H1 (cell line): Measurements from ENCODE around the gene NRXN3. TPM values are rescaled to one million over a fixed set of nuclear protein-coding genes. Genes with fewer than 3 reads are reported as not detected.

Experiments used
- CTCF ChIA-PET: fragments of 300-600 bp; sonication (Branson Sonifier 250); formaldehyde crosslinking; loops from one replicate; lab custom pipeline; 2021; ENCODE audit not compliant: partially characterized antibody; lab: Charles Lee
- POLR2A ChIA-PET: fragments of 300-600 bp; sonication (Branson Sonifier 250); formaldehyde crosslinking; loops from one replicate; lab custom pipeline; 2021; ENCODE audit warnings: inconsistent platforms; ENCODE audit not compliant: partially characterized antibody; lab: Charles Lee
- DNase-seq, 2 experiments: peaks; one replicate each; pipeline versions ENCODE4 v3.0.0 to v3.0.0-alpha.2; 2010 to 2022; ENCODE audit warnings: low spot score in 2 of 2, low read depth in 1 of 2, mixed read lengths in 1 of 2
- FAIRE-seq: peaks from 2 replicates; lab custom pipeline; 2011; peaks lifted over from hg19 to GRCh38; lab: Jason Lieb, UNC
- H2AFZ ChIP-seq: 2 replicates; pipeline ENCODE4 v1.8.1; 2012; ENCODE audit warnings: low read length, inconsistent platforms
- H2AK5ac ChIP-seq: 2 replicates; pipeline ENCODE4 v1.6.1; 2013; ENCODE audit warnings: low read depth, low read length
- H2BK120ac ChIP-seq: replicated peaks from 2 replicates; pipeline ENCODE3; 2013; ENCODE audit warnings: low read depth, low read length, inconsistent platforms
- H2BK12ac ChIP-seq: 2 replicates; pipeline ENCODE4 v1.6.1; 2013; ENCODE audit warnings: low read depth, low read length
- H2BK15ac ChIP-seq: 2 replicates; pipeline ENCODE4 v1.6.1; 2013; ENCODE audit warnings: low read length
- H2BK20ac ChIP-seq: 2 replicates; pipeline ENCODE4 v1.6.1; 2013; ENCODE audit warnings: low read length
- H2BK5ac ChIP-seq: 2 replicates; pipeline ENCODE4 v1.6.1; 2013; ENCODE audit warnings: low read depth, low read length
- H3K14ac ChIP-seq: 2 replicates; pipeline ENCODE4 v1.6.1; 2013; ENCODE audit warnings: inconsistent platforms; ENCODE audit not compliant: insufficient read length
- H3K18ac ChIP-seq: 2 replicates; pipeline ENCODE4 v1.6.1; 2013; ENCODE audit warnings: low read length; ENCODE audit errors: extremely low read depth
- H3K23ac ChIP-seq: 2 replicates; pipeline ENCODE4 v1.6.1; 2013; ENCODE audit warnings: inconsistent platforms; ENCODE audit not compliant: insufficient read length
- H3K23me2 ChIP-seq: 2 replicates; pipeline ENCODE4 v1.6.1; 2013; ENCODE audit warnings: low read depth, low read length
- H3K27ac ChIP-seq: 2 replicates; pipeline ENCODE4 v1.6.1; 2011; ENCODE audit warnings: low read depth, low read length, inconsistent platforms
- H3K27me3 ChIP-seq, 4 experiments: replicated peaks in 1 of 4; 1 replicate in 1 of 4; 2 replicates in 3 of 4; pipeline versions ENCODE4 v1.6.1 to v1.8.1; 2011 to 2013; ENCODE audit warnings: low read length in 3 of 4, mild to moderate bottlenecking in 3 of 4, inconsistent platforms in 2 of 4, mixed read lengths in 2 of 4, moderate library complexity in 1 of 4; ENCODE audit not compliant: control insufficient read depth in 3 of 4, insufficient read depth in 3 of 4; ENCODE audit errors: extremely low read depth in 1 of 4
- H3K36me3 ChIP-seq, 4 experiments: 2 replicates each; pipeline versions ENCODE4 v1.6.1 to v1.8.1; 2011 to 2013; ENCODE audit warnings: mild to moderate bottlenecking in 4 of 4, low read length in 3 of 4, moderate library complexity in 2 of 4, control low read depth in 1 of 4, inconsistent platforms in 1 of 4; ENCODE audit not compliant: insufficient read depth in 4 of 4, control insufficient read depth in 2 of 4
- H3K4ac ChIP-seq: replicated peaks from 2 replicates; pipeline ENCODE3; 2013; ENCODE audit warnings: low read length, low read depth, mixed read lengths, inconsistent platforms; ENCODE audit not compliant: insufficient read length
- H3K4me1 ChIP-seq, 4 experiments: replicated peaks in 1 of 4; 1 replicate in 1 of 4; 2 replicates in 3 of 4; pipeline versions ENCODE4 v1.6.1 to v1.8.1; 2011 to 2013; ENCODE audit warnings: low read length in 3 of 4, inconsistent platforms in 2 of 4, mixed read lengths in 1 of 4; ENCODE audit not compliant: insufficient read depth in 4 of 4, control insufficient read depth in 3 of 4
- H3K4me2 ChIP-seq, 2 experiments: 2 replicates each; pipeline versions ENCODE4 v1.6.1 to v1.8.1; 2011 to 2013; ENCODE audit warnings: low read depth in 2 of 2, low read length in 2 of 2, control low read depth in 1 of 2, inconsistent platforms in 1 of 2, mild to moderate bottlenecking in 1 of 2; ENCODE audit not compliant: insufficient read depth in 1 of 2
- H3K4me3 ChIP-seq, 4 experiments: fragments of 200-600, 300-600 bp in 1 of 4; sonication (generic), shearing (Covaris generic), sonication (Bioruptor Twin) in 1 of 4; 2 replicates each; pipeline versions ENCODE4 v1.5.1 to v1.8.1; 2011 to 2016; ENCODE audit warnings: low read length in 4 of 4, low read depth in 3 of 4, control low read depth in 2 of 4, inconsistent platforms in 2 of 4, mild to moderate bottlenecking in 2 of 4, mixed read lengths in 1 of 4, moderate library complexity in 1 of 4; ENCODE audit not compliant: insufficient read depth in 2 of 4; ENCODE audit errors: extremely low read depth in 1 of 4
- H3K56ac ChIP-seq: replicated peaks from 2 replicates; pipeline ENCODE3; 2013; ENCODE audit warnings: low read depth, mild to moderate bottlenecking, mixed read lengths, low read length, inconsistent platforms; ENCODE audit not compliant: insufficient read length
- H3K79me1 ChIP-seq: 2 replicates; pipeline ENCODE4 v1.6.1; 2013; ENCODE audit warnings: low read depth, low read length, control low read depth
- H3K79me2 ChIP-seq, 2 experiments: 2 replicates each; pipeline versions ENCODE4 v1.6.1 to v1.8.1; 2012 to 2013; ENCODE audit warnings: low read length in 2 of 2, mild to moderate bottlenecking in 2 of 2, inconsistent platforms in 1 of 2; ENCODE audit not compliant: insufficient read depth in 2 of 2, control insufficient read depth in 1 of 2
- H3K9ac ChIP-seq, 4 experiments: replicated peaks in 1 of 4; 1 replicate in 1 of 4; 2 replicates in 3 of 4; pipeline versions ENCODE4 v1.6.1 to v1.8.1; 2011 to 2013; ENCODE audit warnings: low read depth in 3 of 4, low read length in 3 of 4, control low read depth in 2 of 4, mild to moderate bottlenecking in 2 of 4, moderate library complexity in 2 of 4, inconsistent platforms in 1 of 4; ENCODE audit errors: extremely low read depth in 1 of 4
- H3K9me3 ChIP-seq, 2 experiments: 2 replicates each; pipeline versions ENCODE4 v1.6.1 to v1.8.1; 2012 to 2013; ENCODE audit warnings: mild to moderate bottlenecking in 2 of 2, moderate library complexity in 2 of 2, control low read depth in 1 of 2, inconsistent platforms in 1 of 2, low read depth in 1 of 2, low read length in 1 of 2, mixed read lengths in 1 of 2; ENCODE audit not compliant: insufficient read depth in 2 of 2
- H4K20me1 ChIP-seq, 2 experiments: replicated peaks in 1 of 2; 2 replicates each; pipeline versions ENCODE3 to v1.8.1; 2011 to 2013; ENCODE audit warnings: inconsistent platforms in 2 of 2, low read length in 2 of 2, mild to moderate bottlenecking in 1 of 2; ENCODE audit not compliant: insufficient read depth in 2 of 2, control insufficient read depth in 1 of 2
- H4K5ac ChIP-seq: 2 replicates; pipeline ENCODE4 v1.6.1; 2013; ENCODE audit warnings: low read length, low read depth, mixed read lengths, inconsistent platforms; ENCODE audit not compliant: insufficient read length
- H4K8ac ChIP-seq: 2 replicates; pipeline ENCODE4 v1.8.0; 2013; ENCODE audit warnings: mild to moderate bottlenecking, moderate library complexity, low read length, inconsistent platforms; ENCODE audit not compliant: insufficient read depth; ENCODE audit errors: extremely low read depth
- H4K91ac ChIP-seq: replicated peaks from 2 replicates; pipeline ENCODE3; 2013; ENCODE audit warnings: low read length, mixed read lengths, inconsistent platforms; ENCODE audit not compliant: insufficient read length
- HDAC2 ChIP-seq, 2 experiments: fragments of 300-600 bp in 1 of 2; sonication (generic) in 1 of 2; IDR thresholded peaks; 2 replicates each; pipeline ENCODE4 v1.6.1; 2011 to 2012; ENCODE audit warnings: low read depth in 2 of 2, low read length in 2 of 2, mild to moderate bottlenecking in 2 of 2, moderate library complexity in 2 of 2, borderline replicate concordance in 1 of 2, inconsistent platforms in 1 of 2
- SIN3A ChIP-seq, 2 experiments: IDR thresholded peaks in 1 of 2; conservative IDR thresholded peaks in 1 of 2; 2 replicates each; pipeline ENCODE4 v1.6.1; 2011 to 2012; ENCODE audit warnings: low read length in 2 of 2, improper control_type of control experiment in 1 of 2, low read depth in 1 of 2, mild to moderate bottlenecking in 1 of 2
- WGBS, 2 experiments: shearing (Covaris generic) in 1 of 2; methylation state at CpG; one replicate each; pipeline versions ENCODE4 v1.1.6 to v1.1.7; 2013 to 2015; ENCODE audit warnings: low lambda C conversion rate in 2 of 2, mixed read lengths in 2 of 2, inconsistent platforms in 1 of 2, low coverage in 1 of 2, missing lambda C conversion rate in 1 of 2; ENCODE audit not compliant: insufficient replicate concordance in 2 of 2, insufficient coverage in 1 of 2, insufficient read length in 1 of 2; ENCODE audit errors: extremely low coverage in 1 of 2, missing lambda C conversion rate in 1 of 2; 5-methylcytosine and 5-hydroxymethylcytosine counted together
- polyA plus RNA-seq, 7 experiments: library from polyadenylated mRNA; depleted of rRNA in 3 of 7; stranded (reverse) in 5 of 7; unstranded in 2 of 7; fragments of >200 nt in 5 of 7; fragments of 200-250 nt in 2 of 7; gene quantifications; 1 replicate in 5 of 7; 2 replicates in 1 of 7; 4 replicates in 1 of 7; pipeline versions ENCODE4 v1.2.1 to v1.2.3, GENCODE V29; 2011 to 2013; ENCODE audit warnings: missing spikeins in 2 of 7, mixed read lengths in 2 of 7
- total RNA-seq: library from RNA; stranded (reverse); fragmentation: NEBNext Ultra II Directional; extraction: Animal tissue kit (Norgen Biotek cat#: 25700); gene quantifications from 2 replicates; pipeline ENCODE4 v1.2.1, GENCODE V29; 2021

The NRXN3 gene
- total and polyA plus RNA-seq, 2 of the 8 experiments (the other 6 are each of a cell fraction or from before 2014, with no cell fraction given), result 2.6 to 4.1 TPM

GRCh38 chr14:78946949-78947348 is 776.8 kb downstream of the NRXN3 start:
- no peaks in the 10 kb centered on the region for H3K36me3 ChIP-seq
- CTCF ChIA-PET, result interaction anchor here (1.0 to 6.1 kb wide), 5 partner anchors 9 to 22 kb away, joined by 3 to 37 read pairs (median 3); no protein-coding TSS in a partner anchor
- no peak overlapping the region for H2BK5ac ChIP-seq
- no peak overlapping the region for H4K91ac ChIP-seq
- no peak overlapping the region for H2BK120ac ChIP-seq
- H3K4me2 ChIP-seq, result no peak overlapping the region
- no peak overlapping the region for H2BK15ac ChIP-seq
- no peak overlapping the region for H3K56ac ChIP-seq
- no peaks in the 10 kb centered on the region for H3K79me2 ChIP-seq
- H3K23me2 ChIP-seq, result no peaks in the 10 kb centered on the region
- TF ChIP-seq HDAC2 (IDR thresholded peaks at IDR 0.05; ENCODE audit: borderline replicate concordance in 1 of 2, low read depth in 2 of 2, low read length in 2 of 2) (no peak), SIN3A (conservative IDR thresholded peaks at IDR 0.05 in 1 of 2, IDR thresholded peaks at IDR 0.05 in 1 of 2; ENCODE audit: low read depth in 1 of 2, low read length in 2 of 2) (no peak)
- TF ChIP-seq, all 59 proteins: peak for 0
- Histone ChIP-seq H3K23ac (no peak overlapping the region), H3K9me3 (no peaks in the 10 kb centered on the region), H3K27ac (no peak overlapping the region), H3K27me3 (no peaks in the 10 kb centered on the region), H2AFZ (no peak overlapping the region), H2BK20ac (no peak overlapping the region), H3K9ac (no peak overlapping the region), H3K4me1 (no peaks in the 10 kb centered on the region), H3K79me1 (no peaks in the 10 kb centered on the region), H4K20me1 (no peaks in the 10 kb centered on the region), H4K5ac (no peak overlapping the region), H4K8ac (no peak overlapping the region), H3K18ac (no peak overlapping the region), H3K4ac (no peak overlapping the region), H3K4me3 (no peak overlapping the region), H2BK12ac (no peak overlapping the region), H2AK5ac (no peak overlapping the region), H3K14ac (no peak overlapping the region)
- FAIRE-seq (no peak), DNase-seq (no peak)
- 92% methylated on average over 1 of the region's 1 CpG; no CpG with 5 or more reads in 1 of the 2 experiments for WGBS, 2 experiments
- POLR2A ChIA-PET, result no interaction called here
